Endothelial cell of umbilical vein (primary cell): ENCODE measurements around the gene RBM44. TPM values are rescaled to one million over a fixed set of nuclear protein-coding genes. Genes with fewer than 3 reads are reported as not detected.
A peak's percentile ranks its signal among the peaks of the same experiment; 100 is the strongest.

Experiments used
- BruUV-seq: library from RNA; stranded (reverse); fragments of 400-500 nt; replicated peaks from 2 replicates; lab custom pipeline; 2021; lab: Mats Ljungman, UMichigan
- CTCF ChIA-PET: fragments of 300-600, 350-600 bp; sonication (Branson Sonifier 250); formaldehyde crosslinking; loops from one replicate; lab custom pipeline; 2021; ENCODE audit warnings: antibody characterized with exemption, inconsistent platforms; lab: Charles Lee
- POLR2A ChIA-PET: fragments of 300-600, 350-600 bp; sonication (Branson Sonifier 250); formaldehyde crosslinking; loops from one replicate; lab custom pipeline; 2021; ENCODE audit warnings: antibody characterized with exemption, inconsistent platforms; lab: Charles Lee
- DNase-seq: peaks from one replicate; pipeline ENCODE4 v3.0.0-alpha.2; 2011; ENCODE audit warnings: low read depth, low spot score
- FAIRE-seq: peaks from 2 replicates; lab custom pipeline; 2011; peaks lifted over from hg19 to GRCh38; lab: Jason Lieb, UNC
- H2AFZ ChIP-seq: 2 replicates; pipeline ENCODE4 v1.6.0; 2012; ENCODE audit warnings: low read depth, low read length, control low read depth, inconsistent platforms
- H3K27ac ChIP-seq: 2 replicates; pipeline ENCODE4 v1.5.1; 2011; ENCODE audit warnings: low read depth, mild to moderate bottlenecking, control low read depth, low read length, moderate library complexity; ENCODE audit not compliant: insufficient read depth
- H3K27me3 ChIP-seq, 2 experiments: 2 replicates each; pipeline versions ENCODE4 v1.6.0 to v1.6.1; 2011; ENCODE audit warnings: low read length in 2 of 2, mixed read lengths in 1 of 2; ENCODE audit not compliant: control insufficient read depth in 2 of 2, insufficient read depth in 2 of 2
- H3K36me3 ChIP-seq, 2 experiments: 2 replicates in 1 of 2; 3 replicates in 1 of 2; pipeline ENCODE4 v1.5.1; 2011; ENCODE audit warnings: low read length in 2 of 2, mild to moderate bottlenecking in 1 of 2, moderate library complexity in 1 of 2; ENCODE audit not compliant: control insufficient read depth in 2 of 2, insufficient read depth in 2 of 2; ENCODE audit errors: extremely low read depth in 1 of 2
- H3K4me1 ChIP-seq: 3 replicates; pipeline ENCODE4 v1.5.1; 2011; ENCODE audit warnings: mild to moderate bottlenecking, low read length; ENCODE audit not compliant: control insufficient read depth, insufficient read depth; ENCODE audit errors: extremely low read depth
- H3K4me2 ChIP-seq: 2 replicates; pipeline ENCODE4 v1.6.1; 2011; ENCODE audit warnings: low read length, control low read depth, mixed read lengths; ENCODE audit not compliant: insufficient read depth
- H3K4me3 ChIP-seq, 3 experiments: fragments of 200-600 bp in 1 of 3; sonication (generic), shearing (Covaris generic) in 1 of 3; replicated peaks in 1 of 3; 2 replicates each; pipeline ENCODE4 v1.5.1; 2011 to 2016; ENCODE audit warnings: control low read depth in 3 of 3, low read length in 3 of 3, mild to moderate bottlenecking in 2 of 3, inconsistent platforms in 1 of 3, low read depth in 1 of 3, moderate library complexity in 1 of 3; ENCODE audit not compliant: insufficient read depth in 1 of 3
- H3K79me2 ChIP-seq: 2 replicates; pipeline ENCODE4 v1.6.0; 2012; ENCODE audit warnings: low read length, inconsistent platforms; ENCODE audit not compliant: control insufficient read depth, insufficient read depth
- H3K9ac ChIP-seq: replicated peaks from 2 replicates; pipeline ENCODE3; 2011; ENCODE audit warnings: low read length, control low read depth; ENCODE audit not compliant: insufficient read depth; ENCODE audit errors: extremely low read depth
- H3K9me1 ChIP-seq: replicated peaks from 3 replicates; pipeline ENCODE4 v1.6.0; 2011; ENCODE audit warnings: mild to moderate bottlenecking, low read length; ENCODE audit not compliant: control insufficient read depth, insufficient read depth; ENCODE audit errors: extremely low read depth
- H3K9me3 ChIP-seq: replicated peaks from 2 replicates; pipeline ENCODE4 v1.5.1; 2012; ENCODE audit warnings: low read length, inconsistent platforms; ENCODE audit not compliant: control insufficient read depth, insufficient read depth
- H4K20me1 ChIP-seq: replicated peaks from 2 replicates; pipeline ENCODE3; 2011; ENCODE audit warnings: mild to moderate bottlenecking, low read length; ENCODE audit not compliant: control insufficient read depth, insufficient read depth; ENCODE audit errors: extremely low read depth
- EZH2 ChIP-seq: IDR thresholded peaks from 2 replicates; pipeline ENCODE4 v1.6.1; 2012; ENCODE audit warnings: borderline replicate concordance, low read depth, mild to moderate bottlenecking, moderate library complexity, low read length, inconsistent platforms; ENCODE audit not compliant: severe bottlenecking
- FOS ChIP-seq: IDR thresholded peaks from 2 replicates; pipeline ENCODE4 v1.6.1; 2011; ENCODE audit warnings: mild to moderate bottlenecking, low read length, moderate library complexity, borderline replicate concordance; ENCODE audit not compliant: insufficient read depth
- JUN ChIP-seq: IDR thresholded peaks from 2 replicates; pipeline ENCODE4 v1.6.1; 2011; ENCODE audit warnings: borderline replicate concordance, low read depth; ENCODE audit not compliant: insufficient read length, insufficient read depth
- MYC ChIP-seq: IDR thresholded peaks from one replicate; pipeline ENCODE4 v1.6.1; 2011; ENCODE audit warnings: mild to moderate bottlenecking, low read depth, low read length
- dilution Hi-C: fragments of 300-500 bp; cut with MboI; formaldehyde crosslinking; loops from one replicate; pipeline ENCODE4 v1.15.0; 2019; ENCODE audit warnings: low sequenced_read_pairs; ENCODE audit not compliant: extremely low pct_ligation_motif_present
- intact Hi-C: fragments of 100-400 bp; cut with micrococcal nuclease; formaldehyde crosslinking; loops from one replicate; pipeline ENCODE4 v1.10.0; 2022
- polyA plus RNA-seq, 4 experiments: library from polyadenylated mRNA; depleted of rRNA in 3 of 4; stranded (reverse) in 3 of 4; unstranded in 1 of 4; fragments of >200 nt; gene quantifications; 2 replicates each; pipeline versions ENCODE4 v1.2.1 to v1.2.3, GENCODE V29; 2011 to 2012; ENCODE audit warnings: missing spikeins in 1 of 4
- total RNA-seq: library from RNA; stranded (reverse); gene quantifications from 2 replicates; pipeline ENCODE4 v1.2.3, GENCODE V29; 2021
- TF ChIP-seq, protein P1 (sequence below), 2 donors: IDR thresholded peaks; 1 replicate in 1 of 2; 2 replicates in 1 of 2; pipeline ENCODE4 v1.5.1; 2011; ENCODE audit warnings: low read length in 2 of 2, mild to moderate bottlenecking in 2 of 2, moderate library complexity in 2 of 2, control low read depth in 1 of 2, inconsistent platforms in 1 of 2, low read depth in 1 of 2; ENCODE audit not compliant: insufficient read depth in 1 of 2; ENCODE audit errors: extremely low read depth in 1 of 2
- TF ChIP-seq, protein P2 (sequence below): IDR thresholded peaks from 2 replicates; pipeline ENCODE4 v1.6.1; 2011; ENCODE audit not compliant: insufficient read depth, insufficient read length

Gene RBM44
- total and polyA plus RNA-seq, 2 donors (not counting 3 experiments of a cell fraction or from before 2014, with no cell fraction given): 0.14 to 0.53 TPM

DNA sequence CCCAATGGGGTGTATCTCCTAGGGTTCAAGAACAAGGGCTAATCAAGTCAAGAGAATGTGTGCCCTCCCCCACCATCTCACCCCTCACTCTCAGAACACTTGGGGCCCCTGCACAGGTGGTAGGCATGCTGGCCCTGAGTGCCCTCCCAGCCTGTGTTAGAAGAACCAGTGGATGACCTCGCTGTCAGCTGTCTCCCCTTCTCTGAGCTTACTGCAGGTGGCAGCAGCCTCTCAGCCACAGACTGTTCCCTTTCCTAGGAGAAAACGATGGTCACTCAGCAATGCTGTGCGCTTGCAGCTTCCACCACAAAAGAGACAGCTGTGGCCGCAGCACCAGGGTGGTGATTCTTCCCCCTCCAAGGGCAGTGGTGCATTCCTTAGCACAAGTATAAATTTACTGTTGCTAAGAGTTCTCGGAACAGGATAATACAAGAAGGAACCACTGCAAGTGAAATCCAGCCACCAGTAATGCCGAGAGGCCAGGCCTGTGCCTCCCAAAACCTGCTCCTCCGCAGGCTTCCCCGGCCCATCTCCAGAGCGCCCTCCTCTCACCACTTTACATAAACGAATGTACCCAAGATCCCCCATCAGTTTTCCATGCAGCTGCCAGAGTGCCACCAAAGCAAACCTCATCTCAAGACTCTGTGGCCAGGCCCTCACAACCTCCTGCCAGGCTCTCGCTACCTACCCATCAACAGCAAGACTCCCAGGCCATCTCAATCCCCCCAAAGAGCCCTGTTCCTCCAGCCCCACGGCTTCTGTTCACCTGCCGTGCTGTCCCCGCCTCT, 59.9 kb downstream of the RBM44 start:
- Histone ChIP-seq H3K27me3 (peaks cover 37 to 45% of the 10 kb centered on the region in 2 experiments), H3K4me2 (no peak overlapping the region), H3K79me2 (no peaks in the 10 kb centered on the region), H3K9ac (no peak overlapping the region), H2AFZ (no peak overlapping the region), H3K9me1 (no peaks in the 10 kb centered on the region), H3K9me3 (no peaks in the 10 kb centered on the region), H4K20me1 (no peaks in the 10 kb centered on the region), H3K36me3 (no peaks in the 10 kb centered on the region), H3K27ac (no peak overlapping the region), H3K4me3 (no peak overlapping the region), H3K4me1 (no peaks in the 10 kb centered on the region)
- intact Hi-C loops: loop anchor here (1.0 to 5.0 kb wide), 7 partner anchors 108 to 405 kb away; partner anchors contain the start of genes SCLY and UBE2F
- TF ChIP-seq, protein P1, sequence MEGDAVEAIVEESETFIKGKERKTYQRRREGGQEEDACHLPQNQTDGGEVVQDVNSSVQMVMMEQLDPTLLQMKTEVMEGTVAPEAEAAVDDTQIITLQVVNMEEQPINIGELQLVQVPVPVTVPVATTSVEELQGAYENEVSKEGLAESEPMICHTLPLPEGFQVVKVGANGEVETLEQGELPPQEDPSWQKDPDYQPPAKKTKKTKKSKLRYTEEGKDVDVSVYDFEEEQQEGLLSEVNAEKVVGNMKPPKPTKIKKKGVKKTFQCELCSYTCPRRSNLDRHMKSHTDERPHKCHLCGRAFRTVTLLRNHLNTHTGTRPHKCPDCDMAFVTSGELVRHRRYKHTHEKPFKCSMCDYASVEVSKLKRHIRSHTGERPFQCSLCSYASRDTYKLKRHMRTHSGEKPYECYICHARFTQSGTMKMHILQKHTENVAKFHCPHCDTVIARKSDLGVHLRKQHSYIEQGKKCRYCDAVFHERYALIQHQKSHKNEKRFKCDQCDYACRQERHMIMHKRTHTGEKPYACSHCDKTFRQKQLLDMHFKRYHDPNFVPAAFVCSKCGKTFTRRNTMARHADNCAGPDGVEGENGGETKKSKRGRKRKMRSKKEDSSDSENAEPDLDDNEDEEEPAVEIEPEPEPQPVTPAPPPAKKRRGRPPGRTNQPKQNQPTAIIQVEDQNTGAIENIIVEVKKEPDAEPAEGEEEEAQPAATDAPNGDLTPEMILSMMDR (IDR thresholded peaks at IDR 0.05; ENCODE audit: extremely low read depth in 1 of 2, insufficient read depth in 1 of 2, low read depth in 1 of 2, low read length in 2 of 2): peak; percentile 55 to 81
- TF ChIP-seq FOS (no peak), MYC (no peak), EZH2 (no peak), JUN (no peak)
- TF ChIP-seq, protein P2, sequence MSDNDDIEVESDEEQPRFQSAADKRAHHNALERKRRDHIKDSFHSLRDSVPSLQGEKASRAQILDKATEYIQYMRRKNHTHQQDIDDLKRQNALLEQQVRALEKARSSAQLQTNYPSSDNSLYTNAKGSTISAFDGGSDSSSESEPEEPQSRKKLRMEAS: no peak
- no TSS peak for BruUV-seq
- dilution Hi-C loops: no loop called here
- ChIA-PET CTCF (interaction anchor here (0.6 to 4.5 kb wide), 21 partner anchors 8 to 405 kb away, joined by 3 to 74 read pairs (median 4); partner anchors contain the start of gene SCLY), POLR2A (no interaction called here)
- FAIRE-seq (peak; percentile 84), DNase-seq (peak; percentile 60)
